Fibroblast of lung (primary cell): ENCODE results near the gene SAT2. TPM values are rescaled to one million over a fixed set of nuclear protein-coding genes. Genes with fewer than 3 reads are reported as not detected.

ENCODE experiments used
- DNase-seq, 2 donors: peaks; one replicate each; pipeline versions ENCODE4 v3.0.0 to v3.0.0-alpha.2; 2010; ENCODE audit warnings: low read depth in 2 of 2
- H2AFZ ChIP-seq: 2 replicates; pipeline ENCODE4 v1.5.1; 2012; ENCODE audit warnings: low read length, control low read depth, inconsistent platforms
- H3K27ac ChIP-seq: 2 replicates; pipeline ENCODE4 v1.5.1; 2011; ENCODE audit warnings: low read length, control low read depth; ENCODE audit not compliant: insufficient read depth
- H3K27me3 ChIP-seq: 2 replicates; pipeline ENCODE4 v1.5.1; 2011; ENCODE audit warnings: mild to moderate bottlenecking, low read length; ENCODE audit not compliant: control insufficient read depth, insufficient read depth
- H3K36me3 ChIP-seq: 2 replicates; pipeline ENCODE4 v1.5.1; 2011; ENCODE audit warnings: low read length; ENCODE audit not compliant: control insufficient read depth, insufficient read depth
- H3K4me1 ChIP-seq: 2 replicates; pipeline ENCODE4 v1.5.1; 2011; ENCODE audit warnings: low read length; ENCODE audit not compliant: control insufficient read depth, insufficient read depth; ENCODE audit errors: extremely low read depth
- H3K4me2 ChIP-seq: 2 replicates; pipeline ENCODE4 v1.5.1; 2011; ENCODE audit warnings: low read length, control low read depth; ENCODE audit not compliant: insufficient read depth; ENCODE audit errors: extremely low read depth
- H3K4me3 ChIP-seq, 4 experiments: fragments of 200-600 bp in 1 of 4; sonication (generic) in 1 of 4; replicated peaks in 1 of 4; 2 replicates each; pipeline ENCODE4 v1.5.1; 2011 to 2016; ENCODE audit warnings: low read length in 4 of 4, low read depth in 3 of 4, mild to moderate bottlenecking in 3 of 4, control low read depth in 2 of 4, inconsistent platforms in 1 of 4, mixed read lengths in 1 of 4; ENCODE audit not compliant: insufficient read depth in 1 of 4; ENCODE audit errors: control extremely low read depth in 1 of 4
- H3K79me2 ChIP-seq: 2 replicates; pipeline ENCODE4 v1.5.1; 2012; ENCODE audit warnings: mild to moderate bottlenecking, low read length, inconsistent platforms; ENCODE audit not compliant: control insufficient read depth, insufficient read depth
- H3K9ac ChIP-seq: 2 replicates; pipeline ENCODE4 v1.5.1; 2011; ENCODE audit warnings: mild to moderate bottlenecking, low read length, control low read depth; ENCODE audit not compliant: insufficient read depth
- H3K9me3 ChIP-seq: 2 replicates; pipeline ENCODE4 v1.5.1; 2012; ENCODE audit warnings: low read depth, low read length; ENCODE audit not compliant: control insufficient read depth, insufficient read depth
- H4K20me1 ChIP-seq: 2 replicates; pipeline ENCODE4 v1.5.1; 2011; ENCODE audit warnings: low read length; ENCODE audit not compliant: control insufficient read depth, insufficient read depth; ENCODE audit errors: extremely low read depth
- EZH2 ChIP-seq: IDR thresholded peaks from 2 replicates; pipeline ENCODE4 v1.5.1; 2012; ENCODE audit warnings: low read length, control low read depth, mild to moderate bottlenecking; ENCODE audit errors: missing control alignments
- polyA plus RNA-seq, 2 donors: library from polyadenylated mRNA; depleted of rRNA in 1 of 2; stranded (reverse) in 1 of 2; unstranded in 1 of 2; fragments of >200 nt; gene quantifications; 2 replicates each; pipeline ENCODE4 v1.2.1, GENCODE V29; 2011 to 2012; ENCODE audit warnings: missing spikeins in 1 of 2
- total RNA-seq: library from RNA; depleted of rRNA; stranded (reverse); fragments of >200 nt; gene quantifications from 2 replicates; pipeline ENCODE4 v1.2.1, GENCODE V29; 2014
- TF ChIP-seq, protein P1 (sequence below), 2 donors: IDR thresholded peaks in 1 of 2; conservative IDR thresholded peaks in 1 of 2; 1 replicate in 1 of 2; 2 replicates in 1 of 2; pipeline ENCODE4 v1.5.1; 2011 to 2012; ENCODE audit warnings: low read length in 2 of 2, control low read depth in 1 of 2, inconsistent platforms in 1 of 2, low read depth in 1 of 2, mild to moderate bottlenecking in 1 of 2

The SAT2 gene
- total and polyA plus RNA-seq, 2 donors (not counting 1 experiment from before 2014, with no cell fraction given) = 48.2 to 54.3 TPM

DNA sequence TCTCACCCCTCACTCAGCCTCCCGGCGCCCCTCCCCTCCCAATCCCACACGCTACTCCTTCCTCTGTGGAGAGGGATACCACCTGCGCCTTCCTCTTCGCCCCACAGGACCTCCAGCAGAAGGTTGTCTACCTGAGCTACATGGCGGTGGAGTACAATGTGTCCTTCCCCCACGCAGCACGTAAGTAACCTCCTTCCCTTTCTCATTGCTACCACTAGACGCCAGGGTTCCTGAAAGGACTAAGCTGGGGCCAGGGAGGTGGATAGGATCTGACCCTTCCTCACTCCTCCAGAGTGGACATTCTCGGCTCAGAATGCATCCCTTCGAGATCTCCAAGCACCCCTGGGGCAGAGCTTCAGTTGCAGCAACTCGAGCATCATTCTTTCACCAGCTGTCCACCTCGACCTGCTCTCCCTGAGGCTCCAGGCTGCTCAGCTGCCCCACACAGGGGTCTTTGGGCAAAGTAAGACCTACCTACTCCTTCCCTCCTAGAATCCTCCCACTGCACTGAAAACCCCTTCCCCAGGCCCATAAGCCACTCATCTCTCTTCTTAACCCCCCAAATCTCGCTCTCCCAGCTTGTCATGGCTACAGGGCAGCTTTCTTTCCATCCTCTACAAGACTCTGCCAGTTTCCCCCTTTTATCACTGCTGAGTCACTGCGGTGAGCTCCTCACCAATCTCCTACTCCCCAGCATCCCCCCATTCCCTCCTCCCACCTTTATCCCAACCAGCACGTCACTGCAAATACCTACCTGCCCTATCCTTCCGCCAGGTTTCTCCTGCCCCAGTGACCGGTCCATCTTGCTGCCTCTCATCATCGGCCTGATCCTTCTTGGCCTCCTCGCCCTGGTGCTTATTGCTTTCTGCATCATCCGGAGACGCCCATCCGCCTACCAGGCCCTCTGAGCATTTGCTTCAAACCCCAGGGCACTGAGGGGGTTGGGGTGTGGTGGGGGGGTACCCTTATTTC lies 46.7 kb downstream of the SAT2 start:
- no peak for DNase-seq
- Histone ChIP-seq H4K20me1 (peaks cover 1% of the 10 kb centered on the region), H3K9ac (no peak overlapping the region), H3K27me3 (no peaks in the 10 kb centered on the region), H2AFZ (no peak overlapping the region), H3K4me2 (peak overlapping the region; percentile 35), H3K79me2 (peaks cover 61% of the 10 kb centered on the region), H3K36me3 (peaks cover 32% of the 10 kb centered on the region), H3K27ac (peak overlapping the region; percentile 40), H3K9me3 (no peaks in the 10 kb centered on the region), H3K4me1 (peaks cover 38% of the 10 kb centered on the region), H3K4me3 (peak overlapping the region in 1 of 4 experiments; percentile 46)
- TF ChIP-seq EZH2 = no peak
- TF ChIP-seq, protein P1, sequence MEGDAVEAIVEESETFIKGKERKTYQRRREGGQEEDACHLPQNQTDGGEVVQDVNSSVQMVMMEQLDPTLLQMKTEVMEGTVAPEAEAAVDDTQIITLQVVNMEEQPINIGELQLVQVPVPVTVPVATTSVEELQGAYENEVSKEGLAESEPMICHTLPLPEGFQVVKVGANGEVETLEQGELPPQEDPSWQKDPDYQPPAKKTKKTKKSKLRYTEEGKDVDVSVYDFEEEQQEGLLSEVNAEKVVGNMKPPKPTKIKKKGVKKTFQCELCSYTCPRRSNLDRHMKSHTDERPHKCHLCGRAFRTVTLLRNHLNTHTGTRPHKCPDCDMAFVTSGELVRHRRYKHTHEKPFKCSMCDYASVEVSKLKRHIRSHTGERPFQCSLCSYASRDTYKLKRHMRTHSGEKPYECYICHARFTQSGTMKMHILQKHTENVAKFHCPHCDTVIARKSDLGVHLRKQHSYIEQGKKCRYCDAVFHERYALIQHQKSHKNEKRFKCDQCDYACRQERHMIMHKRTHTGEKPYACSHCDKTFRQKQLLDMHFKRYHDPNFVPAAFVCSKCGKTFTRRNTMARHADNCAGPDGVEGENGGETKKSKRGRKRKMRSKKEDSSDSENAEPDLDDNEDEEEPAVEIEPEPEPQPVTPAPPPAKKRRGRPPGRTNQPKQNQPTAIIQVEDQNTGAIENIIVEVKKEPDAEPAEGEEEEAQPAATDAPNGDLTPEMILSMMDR (conservative IDR thresholded peaks at IDR 0.05 in 1 of 2, IDR thresholded peaks at IDR 0.05 in 1 of 2; ENCODE audit: low read depth in 1 of 2, low read length in 2 of 2) = no peak

DNA sequence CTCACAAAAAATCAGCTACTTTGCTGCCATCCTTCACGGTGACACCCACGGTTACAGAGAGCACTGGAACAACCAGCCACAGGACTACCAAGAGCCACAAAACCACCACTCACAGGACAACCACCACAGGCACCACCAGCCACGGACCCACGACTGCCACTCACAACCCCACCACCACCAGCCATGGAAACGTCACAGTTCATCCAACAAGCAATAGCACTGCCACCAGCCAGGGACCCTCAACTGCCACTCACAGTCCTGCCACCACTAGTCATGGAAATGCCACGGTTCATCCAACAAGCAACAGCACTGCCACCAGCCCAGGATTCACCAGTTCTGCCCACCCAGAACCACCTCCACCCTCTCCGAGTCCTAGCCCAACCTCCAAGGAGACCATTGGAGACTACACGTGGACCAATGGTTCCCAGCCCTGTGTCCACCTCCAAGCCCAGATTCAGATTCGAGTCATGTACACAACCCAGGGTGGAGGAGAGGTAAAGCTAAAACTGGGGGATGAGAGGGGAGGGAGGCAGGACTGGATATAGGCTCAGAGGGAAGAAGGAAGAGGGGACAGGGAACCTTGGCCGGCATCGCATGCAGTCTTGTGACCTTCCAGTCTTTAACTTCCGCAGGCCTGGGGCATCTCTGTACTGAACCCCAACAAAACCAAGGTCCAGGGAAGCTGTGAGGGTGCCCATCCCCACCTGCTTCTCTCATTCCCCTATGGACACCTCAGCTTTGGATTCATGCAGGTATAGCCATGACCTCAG lies 47.6 kb downstream of the SAT2 start:
- Histone ChIP-seq H3K4me1 (peaks cover 41% of the 10 kb centered on the region), H2AFZ (no peak overlapping the region), H3K27ac (peak overlapping the region; percentile 84), H3K9me3 (no peaks in the 10 kb centered on the region), H3K9ac (no peak overlapping the region), H3K36me3 (peaks cover 37% of the 10 kb centered on the region), H4K20me1 (peaks cover 7% of the 10 kb centered on the region), H3K79me2 (peaks cover 61% of the 10 kb centered on the region), H3K4me2 (peak overlapping the region; percentile 28), H3K4me3 (peak overlapping the region in 2 of 4 experiments; percentile 9 to 46), H3K27me3 (no peaks in the 10 kb centered on the region)
- TF ChIP-seq, protein P1 (conservative IDR thresholded peaks at IDR 0.05 in 1 of 2, IDR thresholded peaks at IDR 0.05 in 1 of 2; ENCODE audit: low read depth in 1 of 2, low read length in 2 of 2) = no peak
- no peak for TF ChIP-seq EZH2
- DNase-seq = no peak
